ENCODE measurements around the gene TMEM167A. TPM values are rescaled to one million over a fixed set of nuclear protein-coding genes. Genes with fewer than 3 reads are reported as not detected.

The TMEM167A gene
- total RNA-seq, 1 donor, result 106 TPM

DNA sequence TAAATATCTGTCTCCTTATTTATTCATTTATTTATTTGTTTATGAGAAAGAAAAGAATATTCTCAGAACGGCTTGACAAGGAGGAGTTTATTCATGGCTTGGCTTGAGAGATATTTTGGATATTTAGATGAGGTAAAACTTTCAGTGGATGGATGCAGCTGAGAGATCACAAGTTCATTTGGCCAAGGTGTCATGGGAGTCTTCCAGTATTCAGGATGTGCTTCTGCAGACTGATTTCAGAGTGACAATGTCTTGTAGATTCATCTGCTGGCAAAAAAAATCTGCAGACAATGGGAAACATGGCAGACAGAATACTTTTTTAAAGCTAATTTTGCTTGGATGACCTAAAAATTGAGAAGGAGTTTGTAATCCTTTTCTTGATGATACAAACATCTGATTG lies 38.6 kb upstream of the TMEM167A start:
- no peak for DNase-seq (ENCODE audit: low read depth)
- TF ChIP-seq, protein P1, sequence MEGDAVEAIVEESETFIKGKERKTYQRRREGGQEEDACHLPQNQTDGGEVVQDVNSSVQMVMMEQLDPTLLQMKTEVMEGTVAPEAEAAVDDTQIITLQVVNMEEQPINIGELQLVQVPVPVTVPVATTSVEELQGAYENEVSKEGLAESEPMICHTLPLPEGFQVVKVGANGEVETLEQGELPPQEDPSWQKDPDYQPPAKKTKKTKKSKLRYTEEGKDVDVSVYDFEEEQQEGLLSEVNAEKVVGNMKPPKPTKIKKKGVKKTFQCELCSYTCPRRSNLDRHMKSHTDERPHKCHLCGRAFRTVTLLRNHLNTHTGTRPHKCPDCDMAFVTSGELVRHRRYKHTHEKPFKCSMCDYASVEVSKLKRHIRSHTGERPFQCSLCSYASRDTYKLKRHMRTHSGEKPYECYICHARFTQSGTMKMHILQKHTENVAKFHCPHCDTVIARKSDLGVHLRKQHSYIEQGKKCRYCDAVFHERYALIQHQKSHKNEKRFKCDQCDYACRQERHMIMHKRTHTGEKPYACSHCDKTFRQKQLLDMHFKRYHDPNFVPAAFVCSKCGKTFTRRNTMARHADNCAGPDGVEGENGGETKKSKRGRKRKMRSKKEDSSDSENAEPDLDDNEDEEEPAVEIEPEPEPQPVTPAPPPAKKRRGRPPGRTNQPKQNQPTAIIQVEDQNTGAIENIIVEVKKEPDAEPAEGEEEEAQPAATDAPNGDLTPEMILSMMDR (IDR thresholded peaks at IDR 0.05; ENCODE audit: insufficient read depth, low read length), result no peak

DNA sequence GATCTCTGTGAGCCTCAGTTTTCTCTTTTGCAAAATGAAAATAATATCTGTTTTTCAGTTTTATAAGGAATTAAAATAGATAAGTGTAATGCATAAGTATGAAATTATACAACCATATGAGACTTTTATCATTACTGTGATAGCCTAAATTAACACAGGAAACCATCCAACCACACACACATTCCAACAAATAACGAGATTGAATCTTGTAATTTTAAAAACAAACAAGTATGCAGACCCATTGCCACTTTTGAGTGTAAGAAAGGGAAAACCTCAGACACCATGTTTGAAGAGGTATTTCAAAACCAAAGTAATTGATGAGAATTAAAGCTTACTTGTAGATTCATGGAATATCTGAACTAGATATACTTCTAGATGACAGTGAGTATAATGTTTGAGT lies 32.2 kb upstream of the TMEM167A start:
- TF ChIP-seq, protein P1 (IDR thresholded peaks at IDR 0.05; ENCODE audit: insufficient read depth, low read length), result no peak
- H3K4me3 ChIP-seq (ENCODE audit: low read depth, low read length), result no peak overlapping the region
- no peak for DNase-seq (ENCODE audit: low read depth)

More for the DNA sequence above, 38.6 kb upstream of the TMEM167A start:
- H3K4me3 ChIP-seq (ENCODE audit: low read depth, low read length), result no peak overlapping the region

DNA sequence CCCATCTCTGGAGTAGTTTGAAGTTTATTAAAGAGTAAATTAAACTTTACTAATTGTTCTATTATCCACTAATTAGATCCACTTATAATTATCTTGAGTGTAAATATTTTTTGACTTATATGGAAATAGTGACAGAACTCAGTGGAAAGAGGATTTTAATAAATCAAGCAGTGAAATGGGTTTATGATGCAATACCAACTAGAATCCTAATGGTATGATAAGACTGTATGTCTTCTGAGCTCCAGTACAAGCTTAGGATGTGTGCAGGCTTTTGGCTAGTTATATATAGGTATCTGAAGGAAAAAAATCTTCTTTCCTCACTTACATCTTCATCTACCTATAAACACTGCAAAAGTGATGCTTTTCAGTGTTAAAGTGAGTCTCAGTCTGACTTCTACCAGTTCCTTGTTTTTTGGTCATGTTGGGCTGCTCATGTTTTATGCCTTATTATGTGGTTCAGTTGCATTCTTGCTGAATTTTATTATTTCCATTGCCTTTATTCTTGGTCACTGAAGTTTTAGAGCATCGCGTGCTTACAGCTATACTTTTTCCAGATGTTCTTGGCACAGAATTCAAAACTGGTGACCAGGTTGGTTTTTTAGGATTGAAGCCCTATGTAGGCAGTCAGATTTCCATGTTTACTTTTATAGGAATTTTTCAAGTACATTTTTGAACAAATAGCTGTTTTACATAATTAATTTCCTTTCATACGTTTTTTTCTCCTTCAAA lies 30.7 kb upstream of the TMEM167A start:
- TF ChIP-seq, protein P1 (IDR thresholded peaks at IDR 0.05; ENCODE audit: insufficient read depth, low read length), result no peak
- H3K4me3 ChIP-seq (ENCODE audit: low read depth, low read length), result no peak overlapping the region
- no peak for DNase-seq (ENCODE audit: low read depth)

DNA sequence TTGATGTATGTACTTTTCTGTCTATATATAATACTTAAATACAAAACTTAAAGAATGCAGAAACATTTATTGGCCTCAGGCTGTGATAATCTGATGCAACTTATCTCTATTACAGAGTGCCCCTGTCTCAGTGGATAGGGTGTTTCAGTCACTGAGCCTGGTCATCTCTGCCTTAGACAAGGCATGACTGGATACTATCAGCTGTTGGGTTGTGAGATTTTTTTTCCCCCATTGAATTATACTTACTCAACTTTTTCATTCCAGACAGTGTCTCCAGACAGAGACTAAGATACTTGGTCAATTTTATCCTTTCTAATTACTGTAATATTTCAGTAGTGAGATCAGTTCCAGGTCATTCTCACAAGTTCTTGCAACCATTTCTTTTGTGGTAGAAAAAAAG lies 26.8 kb upstream of the TMEM167A start:
- no peak for DNase-seq (ENCODE audit: low read depth)
- H3K4me3 ChIP-seq (ENCODE audit: low read depth, low read length), result no peak overlapping the region
- TF ChIP-seq, protein P1 (IDR thresholded peaks at IDR 0.05; ENCODE audit: insufficient read depth, low read length), result no peak

DNA sequence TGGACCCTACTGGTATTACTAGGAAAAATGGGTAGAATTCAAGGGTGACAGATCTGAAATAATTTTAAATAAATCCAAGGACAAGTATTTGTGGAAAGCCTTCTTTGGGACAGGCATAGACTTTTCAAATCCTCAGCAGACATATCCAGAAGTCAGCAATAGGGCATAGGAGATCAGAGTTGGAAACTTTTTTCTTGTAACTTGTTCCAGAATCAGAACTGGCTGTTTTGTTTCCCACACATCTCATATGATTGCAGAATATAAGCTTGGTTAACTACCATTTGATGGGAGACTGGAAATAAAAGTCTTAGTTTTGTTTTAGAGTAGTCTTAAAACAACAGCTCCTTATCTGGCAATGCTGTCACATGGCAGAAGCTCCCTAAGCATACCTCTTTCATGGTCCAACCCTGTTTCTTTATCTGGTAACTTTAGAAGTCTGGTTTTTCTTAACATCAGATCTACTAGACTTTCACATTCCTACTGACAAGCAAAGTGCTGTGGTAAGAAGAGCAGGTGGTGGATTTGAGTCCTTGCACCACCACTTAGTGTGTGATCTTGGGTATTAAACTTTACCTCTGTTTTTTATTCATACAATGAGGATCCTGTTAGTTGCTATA lies 25.3 kb upstream of the TMEM167A start:
- DNase-seq (ENCODE audit: low read depth), result peak; percentile 60
- TF ChIP-seq, protein P1 (IDR thresholded peaks at IDR 0.05; ENCODE audit: insufficient read depth, low read length), result no peak
- H3K4me3 ChIP-seq (ENCODE audit: low read depth, low read length), result no peak overlapping the region

DNA sequence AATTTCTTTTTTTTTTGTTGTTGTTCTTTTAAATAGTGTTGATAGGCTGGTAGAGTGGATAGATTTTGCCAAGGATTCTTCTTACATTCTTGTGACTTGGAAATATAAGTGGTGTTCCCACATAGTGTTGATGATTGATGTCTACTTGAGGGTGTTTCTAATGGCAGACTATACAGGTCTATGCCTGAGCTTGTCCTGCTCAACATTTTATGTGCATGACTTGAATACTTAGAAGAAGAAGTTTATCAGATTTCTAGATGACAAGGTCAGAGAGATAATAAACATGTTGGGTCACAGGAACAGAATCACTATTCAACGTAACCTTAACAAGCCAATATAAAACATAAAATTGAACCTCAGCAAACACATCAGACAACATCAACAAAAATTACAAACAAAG lies 24.3 kb upstream of the TMEM167A start:
- TF ChIP-seq, protein P1 (IDR thresholded peaks at IDR 0.05; ENCODE audit: insufficient read depth, low read length), result no peak
- no peak for DNase-seq (ENCODE audit: low read depth)
- no peak overlapping the region for H3K4me3 ChIP-seq (ENCODE audit: low read depth, low read length)

Measured in fibroblast of the aortic adventitia (primary cell).